Duodenal mucosa (tissue), 2 donors: ENCODE data around the gene PLEKHG2.
"Not testable (repeated sequence)": the region's sequence is repeated elsewhere in the genome, so short reads cannot be mapped to it uniquely, and the experiment has no call there.

ENCODE experiments used
- H3K27ac ChIP-seq: one replicate; pipeline ENCODE4 v1.7.0; 2013; ENCODE audit warnings: low read depth, low read length
- H3K27me3 ChIP-seq, 2 donors: one replicate each; pipeline ENCODE4 v1.7.0; 2013; ENCODE audit warnings: low read length in 2 of 2, control low read depth in 1 of 2; ENCODE audit not compliant: insufficient read depth in 2 of 2, control insufficient read depth in 1 of 2
- H3K36me3 ChIP-seq, 2 donors: one replicate each; pipeline ENCODE4 v1.7.0; 2013; ENCODE audit warnings: low read length in 2 of 2, control low read depth in 1 of 2; ENCODE audit not compliant: insufficient read depth in 2 of 2, control insufficient read depth in 1 of 2
- H3K4me1 ChIP-seq, 2 donors: one replicate each; pipeline ENCODE4 v1.7.0; 2013; ENCODE audit warnings: low read length in 2 of 2, control low read depth in 1 of 2; ENCODE audit not compliant: insufficient read depth in 2 of 2, control insufficient read depth in 1 of 2
- H3K4me3 ChIP-seq, 2 donors: one replicate each; pipeline ENCODE4 v1.7.0; 2013; ENCODE audit warnings: low read length in 2 of 2, low read depth in 1 of 2
- H3K9ac ChIP-seq, 2 donors: one replicate each; pipeline ENCODE4 v1.7.0; 2013; ENCODE audit warnings: low read length in 2 of 2, low read depth in 1 of 2
- H3K9me3 ChIP-seq, 2 donors: one replicate each; pipeline ENCODE4 v1.7.0; 2013; ENCODE audit warnings: low read length in 2 of 2, control low read depth in 1 of 2; ENCODE audit not compliant: control insufficient read depth in 1 of 2

PLEKHG2 gene

DNA sequence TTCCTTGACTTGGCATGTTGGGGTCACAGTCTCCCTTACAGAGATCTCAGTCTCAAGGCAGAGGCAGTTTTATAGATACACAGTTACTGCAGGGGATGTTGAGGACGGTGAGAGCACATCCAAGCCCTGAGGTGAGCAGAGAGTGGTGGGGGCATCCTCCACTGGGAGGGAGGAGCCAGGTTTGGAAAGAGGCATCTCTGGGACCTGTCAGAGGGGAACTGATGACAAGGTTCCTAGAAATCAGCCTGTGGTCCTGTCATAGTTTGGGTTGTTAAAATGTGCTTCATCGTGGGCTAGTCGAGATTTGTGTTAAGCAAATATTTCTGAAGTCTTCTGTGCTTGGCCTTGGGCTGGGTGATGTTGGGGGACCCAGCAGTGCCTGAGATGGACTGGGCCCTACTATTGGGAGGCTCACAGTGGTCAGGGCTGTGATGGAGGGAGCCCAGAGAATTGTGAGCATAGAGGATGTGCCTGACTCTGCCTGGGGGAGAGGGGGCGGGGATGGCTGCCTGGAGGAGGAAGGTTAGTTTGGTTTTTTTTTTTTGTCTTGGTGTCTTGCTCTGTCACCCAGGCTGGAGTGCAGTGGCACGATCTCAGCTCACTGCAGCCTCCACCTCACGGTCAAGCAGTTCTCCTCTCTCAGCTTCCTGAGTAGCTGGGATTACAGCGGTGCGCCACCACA lies 36.8 kb downstream of the PLEKHG2 start:
- no peaks in the 10 kb centered on the region for H3K27me3 ChIP-seq
- H3K4me3 ChIP-seq: no peak overlapping the region
- H3K27ac ChIP-seq: no peak overlapping the region
- H3K36me3 ChIP-seq: peaks cover 20 to 38% of the 10 kb centered on the region in 2 donors
- H3K4me1 ChIP-seq: peaks cover 33 to 38% of the 10 kb centered on the region in 2 donors
- H3K9me3 ChIP-seq: no peaks in the 10 kb centered on the region
- H3K9ac ChIP-seq: no peak overlapping the region

DNA sequence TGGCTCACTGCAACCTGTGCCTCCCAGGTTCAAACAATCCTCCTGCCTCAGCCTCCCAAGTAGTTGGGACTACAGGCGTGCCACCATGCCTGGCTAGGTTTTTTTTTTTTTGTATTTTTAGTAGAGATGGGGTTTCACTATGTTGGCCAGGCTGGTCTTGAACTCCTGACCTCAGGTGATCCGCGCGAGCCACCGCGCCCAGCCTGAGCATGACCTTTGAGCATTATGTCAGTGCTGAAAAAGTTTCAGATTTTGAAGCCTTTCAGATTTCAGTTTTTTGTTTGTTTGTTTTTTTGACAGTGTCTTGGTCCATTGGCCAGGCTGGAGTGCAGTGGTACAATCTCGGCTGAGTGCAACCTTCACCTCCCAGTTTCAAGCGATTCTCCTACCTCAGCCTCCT lies 38.8 kb downstream of the PLEKHG2 start:
- not testable (repeated sequence) for H3K9me3 ChIP-seq, H3K27ac ChIP-seq, H3K27me3 ChIP-seq, H3K4me3 ChIP-seq, H3K9ac ChIP-seq
- H3K4me1 ChIP-seq: peaks cover 31 to 32% of the 10 kb centered on the region in 2 donors
- H3K36me3 ChIP-seq: peaks cover 23 to 50% of the 10 kb centered on the region in 2 donors

DNA sequence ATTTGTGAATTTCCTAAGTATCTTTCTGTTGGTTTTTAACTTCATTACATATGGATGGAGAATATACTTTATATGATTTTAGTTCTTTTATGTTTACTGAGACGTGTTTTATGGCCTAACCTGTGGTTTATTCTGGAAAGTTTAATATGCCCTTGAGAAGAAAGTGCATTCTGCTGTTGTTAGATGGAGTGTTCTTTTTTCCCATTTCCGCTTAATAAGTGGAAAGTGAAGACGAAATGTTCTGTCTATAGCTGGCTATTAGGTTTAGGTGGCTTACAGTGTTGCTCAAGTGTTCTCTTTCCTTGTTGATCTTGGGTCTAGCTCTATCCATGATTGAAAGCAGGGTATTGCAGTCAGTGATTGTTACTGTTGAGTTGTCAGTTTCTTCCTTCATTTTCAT lies 50.9 kb downstream of the PLEKHG2 start:
- Histone ChIP-seq H3K27me3 (no peaks in the 10 kb centered on the region), H3K4me3 (no peak overlapping the region), H3K9me3 (no peaks in the 10 kb centered on the region), H3K36me3 (peaks cover 46 to 78% of the 10 kb centered on the region in 2 donors), H3K27ac (no peak overlapping the region), H3K4me1 (no peaks in the 10 kb centered on the region), H3K9ac (no peak overlapping the region)

DNA sequence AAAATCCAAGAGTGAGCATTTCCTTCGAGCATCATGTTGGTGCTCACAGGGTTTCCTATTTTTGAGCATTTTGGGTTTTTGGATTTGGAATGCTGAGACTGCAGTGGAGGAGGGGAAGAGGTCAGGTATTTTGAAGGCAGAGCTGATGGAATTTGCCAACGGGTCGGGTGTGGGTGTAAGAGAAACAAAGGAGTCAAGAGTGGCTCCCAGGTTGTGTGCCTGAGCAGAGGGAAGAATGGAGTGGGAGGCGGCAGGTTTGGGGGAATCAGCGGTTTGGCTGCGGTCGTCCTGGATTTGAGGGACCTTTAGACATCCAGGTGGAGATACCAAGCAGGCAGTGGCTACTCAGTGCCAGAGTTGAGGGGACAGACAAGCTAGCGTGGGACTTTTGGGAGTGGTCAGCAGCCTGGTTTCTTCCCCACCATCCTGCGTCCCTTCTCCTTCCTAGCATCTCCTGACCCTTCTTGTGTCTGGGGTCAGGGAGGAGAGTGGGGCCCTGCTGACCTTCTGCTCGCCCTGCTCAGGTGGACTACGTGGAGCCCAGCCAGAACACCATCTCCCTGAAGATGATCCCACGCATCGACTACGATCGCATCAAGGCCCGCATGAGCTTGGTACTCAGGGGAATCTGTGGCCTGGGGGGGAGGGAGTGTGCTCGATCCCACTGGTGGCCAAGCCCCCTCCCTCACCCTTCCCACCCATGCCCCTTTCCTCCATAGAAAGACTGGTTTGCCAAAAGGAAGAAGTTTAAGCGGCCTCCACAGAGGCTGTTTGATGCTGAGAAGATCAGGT lies 53.7 kb downstream of the PLEKHG2 start:
- H3K36me3 ChIP-seq: peaks cover 52 to 78% of the 10 kb centered on the region in 2 donors
- H3K9ac ChIP-seq: no peak overlapping the region
- H3K27ac ChIP-seq: no peak overlapping the region
- no peak overlapping the region for H3K4me3 ChIP-seq
- H3K27me3 ChIP-seq: no peaks in the 10 kb centered on the region
- no peaks in the 10 kb centered on the region for H3K9me3 ChIP-seq
- H3K4me1 ChIP-seq: no peaks in the 10 kb centered on the region

DNA sequence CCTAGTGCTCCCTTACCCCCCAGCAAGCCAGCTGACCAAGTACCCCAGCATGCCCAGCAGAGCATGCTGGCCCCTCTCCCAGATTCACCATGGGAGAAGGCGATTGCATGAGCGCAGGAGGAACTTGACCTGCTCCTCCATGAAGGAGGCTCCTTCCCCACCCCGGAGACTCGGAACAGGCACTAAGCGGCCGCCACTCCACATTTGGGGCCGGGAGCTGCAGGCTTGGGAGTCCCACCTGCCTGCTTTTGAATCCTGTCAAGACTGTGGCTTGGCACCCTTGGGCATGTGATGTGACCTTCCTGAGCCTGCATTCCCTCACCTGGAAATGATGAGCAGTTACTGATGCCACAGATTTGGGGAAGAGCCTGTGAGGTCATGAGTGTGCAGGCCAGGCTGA lies 55.5 kb downstream of the PLEKHG2 start:
- no peaks in the 10 kb centered on the region for H3K27me3 ChIP-seq
- H3K4me1 ChIP-seq: no peaks in the 10 kb centered on the region
- H3K36me3 ChIP-seq: peaks cover 67 to 88% of the 10 kb centered on the region in 2 donors
- H3K9ac ChIP-seq: no peak overlapping the region
- no peak overlapping the region for H3K4me3 ChIP-seq
- H3K27ac ChIP-seq: no peak overlapping the region
- H3K9me3 ChIP-seq: no peaks in the 10 kb centered on the region

DNA sequence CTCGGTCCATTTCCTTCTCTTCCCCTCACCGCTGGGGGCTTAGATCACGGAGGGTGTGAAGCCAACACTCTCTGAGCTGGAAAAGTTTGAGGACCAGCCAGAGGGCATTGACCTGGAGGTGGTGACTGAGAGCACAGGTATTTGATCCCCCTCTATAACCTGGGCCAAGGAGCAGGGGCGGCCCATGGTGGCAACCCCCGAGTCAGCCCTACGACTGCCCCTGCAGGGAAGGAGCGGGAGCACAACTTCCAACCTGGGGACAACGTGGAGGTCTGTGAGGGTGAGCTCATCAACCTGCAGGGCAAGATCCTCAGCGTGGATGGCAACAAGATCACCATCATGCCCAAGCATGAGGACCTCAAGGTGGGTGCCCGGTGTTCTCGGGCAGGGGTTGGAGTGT lies 56.6 kb downstream of the PLEKHG2 start:
- Histone ChIP-seq H3K27me3 (no peaks in the 10 kb centered on the region), H3K4me3 (no peak overlapping the region), H3K4me1 (no peaks in the 10 kb centered on the region), H3K27ac (no peak overlapping the region), H3K36me3 (peaks cover 67 to 96% of the 10 kb centered on the region in 2 donors), H3K9me3 (no peaks in the 10 kb centered on the region), H3K9ac (no peak overlapping the region)

DNA sequence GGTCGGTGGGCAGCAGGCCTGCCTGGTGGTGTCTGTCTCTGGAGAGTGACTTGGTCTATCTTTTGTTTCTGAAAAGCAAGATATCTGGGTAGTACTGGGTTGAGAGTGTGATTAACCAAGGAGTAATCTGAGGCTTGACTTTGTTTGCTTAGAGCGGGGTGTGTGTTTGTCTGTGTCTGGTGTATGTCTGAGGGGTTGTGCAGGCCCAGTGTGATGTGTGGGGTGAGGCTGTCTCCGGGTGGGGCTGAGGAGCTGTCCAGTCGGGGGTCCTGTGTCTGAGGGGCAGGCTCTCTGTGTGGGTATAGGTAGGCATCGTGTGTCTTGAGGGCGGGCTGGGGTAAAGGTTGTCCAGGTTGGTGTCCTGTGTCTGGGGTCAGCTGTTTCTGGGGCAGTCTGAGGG lies 57.1 kb downstream of the PLEKHG2 start:
- H3K4me1 ChIP-seq: no peaks in the 10 kb centered on the region
- no peak overlapping the region for H3K27ac ChIP-seq
- no peaks in the 10 kb centered on the region for H3K9me3 ChIP-seq
- H3K27me3 ChIP-seq: no peaks in the 10 kb centered on the region
- H3K9ac ChIP-seq: no peak overlapping the region
- H3K4me3 ChIP-seq: no peak overlapping the region
- peaks cover 71 to 96% of the 10 kb centered on the region in 2 donors for H3K36me3 ChIP-seq

DNA sequence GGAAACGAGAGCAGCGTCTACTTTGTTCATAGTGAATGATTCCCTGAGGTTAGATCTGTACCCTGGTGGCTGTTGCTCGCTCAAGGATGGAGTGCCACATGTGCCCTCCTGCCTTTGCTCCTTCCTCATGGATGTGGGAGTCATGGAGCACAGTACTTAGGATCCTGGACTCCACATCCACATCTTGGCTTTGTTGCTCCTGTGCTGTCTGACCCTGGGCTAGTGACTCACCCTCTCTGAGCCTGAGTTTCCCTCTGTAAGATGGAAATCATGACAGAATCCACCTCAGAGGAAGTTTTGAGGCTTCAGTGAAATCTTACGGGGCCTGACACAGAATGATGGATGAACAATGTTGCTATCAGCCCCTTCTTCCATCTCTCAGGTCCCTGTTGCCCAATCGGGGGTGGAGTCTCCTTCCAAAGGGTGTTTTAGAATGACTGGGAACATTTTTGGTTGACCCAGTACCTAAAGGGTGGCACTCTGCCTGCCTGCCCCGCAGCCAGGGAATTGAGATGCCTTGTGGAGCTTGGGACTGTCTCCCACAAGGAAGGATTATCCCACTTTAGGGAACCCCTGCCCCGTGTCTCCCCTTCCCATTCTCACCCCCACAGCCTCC lies 58.4 kb downstream of the PLEKHG2 start:
- H3K27ac ChIP-seq: no peak overlapping the region
- no peak overlapping the region for H3K4me3 ChIP-seq
- no peaks in the 10 kb centered on the region for H3K27me3 ChIP-seq
- no peaks in the 10 kb centered on the region for H3K9me3 ChIP-seq
- H3K36me3 ChIP-seq: peaks cover 69 to 94% of the 10 kb centered on the region in 2 donors
- H3K9ac ChIP-seq: no peak overlapping the region
- no peaks in the 10 kb centered on the region for H3K4me1 ChIP-seq

DNA sequence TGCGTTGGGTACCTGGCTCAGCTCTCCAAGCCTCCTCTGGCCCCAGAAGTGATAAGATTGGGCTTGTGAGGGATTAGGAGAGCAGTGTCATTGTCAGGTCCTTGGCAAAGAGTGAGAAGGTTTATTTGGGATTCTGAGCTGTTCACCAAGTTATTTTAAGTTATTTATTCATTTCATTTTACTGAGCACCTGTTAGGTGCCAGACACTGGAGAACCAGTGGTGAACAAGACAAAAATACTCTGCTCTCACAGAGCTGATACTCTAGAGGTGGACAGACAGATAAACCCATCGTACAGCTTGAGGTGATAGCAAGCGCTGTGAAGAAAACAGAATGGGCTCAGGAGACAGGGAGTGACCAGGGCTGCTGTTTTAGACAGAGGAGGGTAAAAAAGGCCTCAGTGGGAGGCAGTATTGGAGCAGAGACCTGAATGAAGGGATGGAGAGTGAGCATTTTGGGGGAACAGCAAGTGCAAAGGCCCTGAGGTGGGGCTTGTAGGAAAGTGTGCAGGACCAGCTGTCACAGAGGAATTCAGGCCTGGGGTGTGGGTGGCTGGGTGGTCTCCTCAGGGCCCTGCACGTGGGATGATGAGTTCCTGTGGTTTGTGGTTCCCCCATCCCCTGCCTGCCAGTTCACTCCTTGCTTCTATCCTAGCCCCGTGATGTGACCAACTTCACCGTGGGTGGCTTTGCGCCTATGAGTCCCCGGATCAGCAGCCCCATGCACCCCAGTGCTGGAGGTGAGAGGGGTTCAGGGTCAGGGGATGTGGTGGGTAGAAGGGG lies 59.5 kb downstream of the PLEKHG2 start:
- H3K27ac ChIP-seq: no peak overlapping the region
- H3K9me3 ChIP-seq: no peaks in the 10 kb centered on the region
- no peaks in the 10 kb centered on the region for H3K4me1 ChIP-seq
- no peak overlapping the region for H3K4me3 ChIP-seq
- H3K27me3 ChIP-seq: no peaks in the 10 kb centered on the region
- peaks cover 70 to 92% of the 10 kb centered on the region in 2 donors for H3K36me3 ChIP-seq
- H3K9ac ChIP-seq: no peak overlapping the region
